H1 (cell line): ENCODE measurements around the gene SLC6A7. TPM values are rescaled to one million over a fixed set of nuclear protein-coding genes. Genes with fewer than 3 reads are reported as not detected.

Source experiments
- EGR1 ChIP-seq: IDR thresholded peaks from 2 replicates; pipeline ENCODE4 v1.6.1; 2011; ENCODE audit warnings: low read depth, low read length, borderline replicate concordance
- POLR2AphosphoS5 ChIP-seq: IDR thresholded peaks from 2 replicates; pipeline ENCODE4 v1.6.1; 2011; ENCODE audit warnings: low read depth, low read length
- SAP30 ChIP-seq: fragments of 300-600 bp; sonication (generic); IDR thresholded peaks from 2 replicates; pipeline ENCODE4 v1.7.1; 2012; ENCODE audit warnings: low read length, moderate library complexity, mild to moderate bottlenecking, inconsistent platforms; ENCODE audit not compliant: insufficient read depth, insufficient replicate concordance
- ZNF274 ChIP-seq: IDR thresholded peaks from 2 replicates; pipeline ENCODE4 v1.7.0; 2012; ENCODE audit warnings: low read length, borderline replicate concordance; ENCODE audit errors: extremely low read depth
- polyA plus RNA-seq, 7 experiments: library from polyadenylated mRNA; depleted of rRNA in 3 of 7; stranded (reverse) in 5 of 7; unstranded in 2 of 7; fragments of >200 nt in 5 of 7; fragments of 200-250 nt in 2 of 7; gene quantifications; 1 replicate in 5 of 7; 2 replicates in 1 of 7; 4 replicates in 1 of 7; pipeline versions ENCODE4 v1.2.1 to v1.2.3, GENCODE V29; 2011 to 2013; ENCODE audit warnings: missing spikeins in 2 of 7, mixed read lengths in 2 of 7
- total RNA-seq: library from RNA; stranded (reverse); fragmentation: NEBNext Ultra II Directional; extraction: Animal tissue kit (Norgen Biotek cat#: 25700); gene quantifications from 2 replicates; pipeline ENCODE4 v1.2.1, GENCODE V29; 2021

SLC6A7 gene
- total and polyA plus RNA-seq, 2 of the 8 experiments (the other 6 are each of a cell fraction or from before 2014, with no cell fraction given): 0.07 to 0.12 TPM

- TF ChIP-seq EGR1 (no peak), ZNF274 (no peak), SAP30 (no peak), POLR2AphosphoS5 (no peak)
Measured at GRCh38 chr5:150156027-150156368, 33.9 kb upstream of the SLC6A7 start (continued).
